GM21619 (cell line): ENCODE measurements around the gene ATP9B.
"Not testable (repeated sequence)": the region's sequence is repeated elsewhere in the genome, so short reads cannot be mapped to it uniquely, and the experiment has no call there.

Experiments
- ATAC-seq: cut with Tn5 transposase; IDR thresholded peaks from one replicate; pipeline ENCODE4 v1.9.1; 2021; ENCODE audit not compliant: unreplicated experiment

Gene ATP9B

DNA sequence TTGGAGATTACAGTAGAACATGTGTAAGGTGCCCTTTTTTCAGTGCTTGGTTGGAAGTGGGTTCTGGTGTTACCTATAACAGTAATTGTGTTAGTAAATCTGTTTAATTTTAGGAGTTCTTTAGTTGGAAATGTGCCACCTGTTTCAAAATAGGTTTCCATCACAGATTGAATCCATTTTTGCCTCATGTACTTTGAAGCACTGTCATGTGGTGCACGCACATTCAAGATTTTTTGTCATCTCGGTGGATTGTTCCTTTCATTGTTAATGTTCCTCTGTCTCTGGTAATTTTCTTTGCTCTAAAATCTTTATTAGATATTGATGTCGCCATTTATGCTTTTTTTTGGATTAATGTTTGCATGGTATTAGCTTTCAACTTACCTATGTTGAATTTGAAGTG, 1.3 kb downstream of the ATP9B start:
- no peak for ATAC-seq

DNA sequence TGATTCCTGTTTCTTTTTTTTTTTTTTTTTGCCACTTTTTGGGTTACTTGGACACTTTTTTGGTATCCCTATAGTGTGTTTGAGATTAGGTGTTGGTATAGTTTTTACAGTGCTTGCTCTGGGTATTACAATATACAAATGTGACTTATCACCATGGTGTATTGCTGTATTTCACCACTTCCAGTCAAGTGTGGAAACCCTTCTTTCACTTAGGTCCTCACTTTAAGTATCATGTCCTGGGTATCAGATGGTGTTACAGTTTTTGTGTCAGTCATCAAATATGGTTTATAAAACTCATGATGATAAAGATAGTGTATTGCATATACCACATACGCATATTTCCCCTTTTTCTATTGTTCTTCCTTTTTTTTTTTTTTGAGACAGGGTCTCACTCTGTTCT, 1.8 kb downstream of the ATP9B start:
- no peak for ATAC-seq

DNA sequence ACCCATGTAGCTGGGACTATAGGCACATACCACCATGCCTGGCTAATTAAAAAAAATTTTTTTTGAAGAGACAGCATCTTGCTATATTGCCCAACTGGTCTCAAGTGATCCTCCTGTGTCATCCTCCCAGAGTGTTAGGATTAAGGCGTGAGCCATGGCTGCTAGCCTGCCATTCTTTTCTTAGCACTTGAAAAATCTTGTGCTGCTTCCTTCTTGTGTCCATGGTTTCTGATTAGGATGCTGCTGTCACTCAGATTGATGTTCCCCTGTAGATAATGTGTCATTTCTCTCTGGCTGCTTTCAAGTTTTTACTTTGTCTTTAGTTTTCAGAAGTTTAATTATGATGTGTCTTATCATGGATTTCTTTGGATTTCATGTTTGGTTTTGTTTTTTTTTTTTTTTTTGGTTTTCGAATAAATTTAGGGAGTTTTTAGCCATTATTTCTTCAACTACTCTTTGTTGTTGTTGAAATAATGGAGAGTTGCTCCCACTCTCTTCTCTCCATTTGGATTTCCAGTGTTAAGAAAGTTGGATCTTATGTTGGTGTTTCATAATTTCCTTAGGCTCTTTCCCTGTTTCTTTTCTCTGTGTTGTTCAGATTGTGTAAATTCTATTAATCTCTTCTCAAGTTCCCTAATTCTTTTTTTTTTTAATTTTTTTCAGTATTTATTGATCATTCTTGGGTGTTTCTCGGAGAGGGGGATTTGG, 2.5 kb downstream of the ATP9B start:
- no peak for ATAC-seq

DNA sequence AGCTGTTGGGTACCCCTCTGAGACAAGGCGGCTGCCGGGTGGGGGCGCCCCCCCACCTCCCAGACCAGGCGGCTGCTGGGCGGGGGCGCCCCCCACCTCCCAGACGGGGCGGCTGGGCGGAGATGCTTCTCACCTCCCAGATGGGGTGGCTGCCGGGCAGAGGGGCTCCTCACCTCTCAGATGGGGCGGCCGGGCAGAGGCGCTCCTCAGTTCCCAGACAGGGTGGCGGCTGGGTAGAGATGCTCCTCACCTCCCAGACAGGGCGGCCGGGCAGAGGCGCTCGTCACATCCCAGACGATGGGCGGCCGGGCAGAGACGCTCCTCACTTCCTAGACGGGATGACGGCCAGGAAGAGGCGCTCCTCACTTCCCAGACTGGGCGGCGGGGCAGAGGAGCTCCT, 3.5 kb downstream of the ATP9B start:
- ATAC-seq = not testable (repeated sequence)

DNA sequence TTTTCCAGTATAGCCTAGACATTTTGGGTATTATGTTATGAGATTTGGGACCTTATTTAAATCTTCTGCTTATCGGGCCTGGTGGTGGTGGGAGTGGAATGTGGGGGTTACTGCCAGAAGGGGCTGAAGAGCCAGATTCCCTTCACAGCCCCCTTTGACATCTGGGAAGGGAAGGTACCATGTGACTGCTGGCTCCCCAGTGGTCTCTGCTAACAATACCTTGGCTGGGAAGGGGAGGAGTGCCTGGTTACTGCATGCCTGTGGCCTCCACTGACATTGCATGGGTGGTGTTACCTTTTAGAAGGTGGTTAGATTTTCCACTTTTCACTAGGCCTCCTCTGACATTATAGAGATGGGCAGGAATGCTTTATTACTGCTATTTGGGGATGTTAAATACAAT, 8.0 kb downstream of the ATP9B start:
- ATAC-seq = no peak

DNA sequence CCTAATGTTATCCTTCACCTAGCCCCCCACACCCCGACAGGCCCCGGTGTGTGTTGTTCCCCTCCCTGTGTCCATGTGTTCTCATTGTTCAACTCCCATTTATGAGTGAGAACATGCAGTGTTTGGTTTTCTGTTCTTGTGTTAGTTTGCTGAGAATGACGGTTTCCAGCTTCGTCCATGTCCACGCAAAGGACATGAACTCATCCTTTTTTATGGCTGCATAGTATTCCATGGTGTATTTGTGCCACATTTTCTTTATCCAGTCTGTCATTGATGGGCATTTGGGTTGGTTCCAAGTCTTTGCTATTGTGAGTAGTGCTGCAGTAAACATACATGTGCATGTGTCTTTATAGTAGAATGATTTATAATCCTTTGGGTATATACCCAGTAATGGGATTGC, 9.6 kb downstream of the ATP9B start:
- not testable (repeated sequence) for ATAC-seq

DNA sequence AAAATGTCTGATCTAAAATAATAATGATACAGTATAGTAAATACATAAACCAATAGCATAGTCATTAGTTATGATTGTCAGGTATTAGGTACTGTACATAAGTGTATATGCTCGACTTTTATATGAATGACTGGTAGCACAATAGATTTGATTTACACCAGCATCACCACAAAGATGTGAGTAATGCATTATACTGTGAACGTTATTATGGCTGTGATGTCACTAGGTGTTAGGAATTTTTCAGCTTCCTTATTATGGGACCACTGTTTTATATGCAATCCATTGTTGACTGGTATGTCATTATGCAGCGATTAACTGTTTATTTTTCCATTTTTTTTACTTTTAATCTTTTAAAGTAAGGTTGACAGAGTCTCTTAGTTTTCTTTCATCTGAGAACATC, 23.7 kb downstream of the ATP9B start:
- no peak for ATAC-seq

DNA sequence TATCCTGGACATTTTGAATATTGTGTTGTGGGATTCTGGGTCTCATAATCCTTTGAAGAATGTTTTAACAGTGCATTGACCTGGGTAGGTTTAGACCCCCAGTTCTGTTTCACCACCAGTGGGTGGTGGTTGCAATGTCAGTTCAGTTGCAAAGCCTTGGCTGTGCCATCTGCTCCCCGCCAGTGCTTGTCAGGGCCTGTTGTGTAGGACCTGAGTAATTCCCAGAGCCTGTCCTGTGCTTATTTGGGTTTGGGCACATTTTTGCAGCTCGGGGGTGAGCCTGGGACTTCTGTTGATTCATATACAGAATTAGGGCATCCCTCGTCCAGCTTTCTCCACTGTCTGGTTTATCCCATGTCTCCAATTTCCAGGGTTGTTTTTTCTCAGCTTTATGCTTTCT, 24.8 kb downstream of the ATP9B start:
- ATAC-seq = no peak

DNA sequence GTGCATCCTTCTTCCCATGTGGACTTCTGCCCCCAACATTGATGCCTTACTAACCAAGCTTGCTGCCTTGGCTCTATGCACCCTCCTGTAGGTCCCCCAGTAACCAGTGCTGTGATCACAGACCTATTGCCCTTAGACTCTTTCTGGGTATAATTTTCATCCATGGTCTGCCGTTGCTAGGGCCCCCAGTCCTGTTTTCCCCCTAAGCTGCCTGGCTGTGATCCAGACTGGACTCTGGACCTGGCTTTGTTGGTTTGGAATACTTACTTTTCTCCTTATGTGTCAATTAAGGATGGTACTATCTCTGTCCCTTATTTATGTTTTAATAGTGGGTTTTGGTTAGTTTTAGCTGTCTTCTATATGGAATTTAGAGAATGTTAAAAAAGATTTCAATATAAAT, 26.0 kb downstream of the ATP9B start:
- ATAC-seq = no peak

DNA sequence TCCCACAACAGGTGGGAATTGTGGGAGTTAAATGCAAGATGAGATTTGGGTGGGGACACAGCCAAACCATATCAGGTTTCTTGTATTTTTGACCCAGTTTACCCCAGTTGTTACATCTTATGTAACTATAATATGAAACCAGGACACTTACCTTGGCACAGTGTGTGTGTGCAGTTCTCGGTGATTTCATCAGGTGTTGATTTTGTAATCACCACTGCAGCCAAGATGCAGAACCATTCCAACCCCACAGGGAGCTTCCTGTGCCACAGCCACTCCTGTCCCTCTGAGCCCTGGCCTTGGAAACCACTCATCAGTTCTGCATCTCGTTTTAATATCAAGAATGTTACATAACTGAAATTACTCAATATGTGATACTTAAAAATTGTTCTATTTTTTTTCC, 31.8 kb downstream of the ATP9B start:
- ATAC-seq = no peak

DNA sequence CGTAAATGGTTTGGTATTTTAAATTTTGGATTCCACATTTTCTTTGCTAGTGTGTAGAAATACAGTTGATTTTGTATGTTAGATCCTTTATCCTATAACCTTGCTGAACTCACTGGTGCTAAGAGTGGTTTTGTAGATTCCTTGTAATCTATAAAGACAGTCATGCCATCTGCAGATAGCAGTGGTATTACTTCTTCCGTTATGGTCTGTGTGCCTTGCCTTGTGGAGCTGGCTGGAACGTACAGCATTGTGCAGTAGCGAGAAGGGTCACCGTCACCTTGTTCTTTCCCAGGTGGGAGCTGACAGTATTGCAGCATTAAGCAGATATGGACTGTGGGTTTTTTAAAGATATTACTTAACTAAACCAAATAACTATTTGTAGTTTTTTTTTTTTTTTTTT, 33.7 kb downstream of the ATP9B start:
- ATAC-seq = no peak

DNA sequence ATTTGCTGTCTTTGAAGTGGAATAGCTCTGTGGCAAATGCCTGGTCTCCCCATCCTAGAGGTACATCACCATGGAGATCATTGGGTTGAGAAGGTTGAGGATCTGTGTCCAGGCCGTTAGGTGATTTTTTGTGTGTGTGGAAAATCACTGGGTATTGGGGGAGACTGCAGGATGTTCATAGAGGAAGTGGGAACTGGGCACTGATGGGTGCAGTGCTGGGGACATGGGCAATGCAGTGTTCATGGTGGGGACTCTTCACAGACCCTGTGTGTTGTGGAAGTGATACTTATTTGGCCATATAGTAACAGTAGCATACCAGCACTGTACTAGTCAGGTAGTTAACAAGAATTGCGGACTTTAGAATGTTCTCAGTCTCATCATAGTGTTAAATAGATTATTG, 34.9 kb downstream of the ATP9B start:
- no peak for ATAC-seq

DNA sequence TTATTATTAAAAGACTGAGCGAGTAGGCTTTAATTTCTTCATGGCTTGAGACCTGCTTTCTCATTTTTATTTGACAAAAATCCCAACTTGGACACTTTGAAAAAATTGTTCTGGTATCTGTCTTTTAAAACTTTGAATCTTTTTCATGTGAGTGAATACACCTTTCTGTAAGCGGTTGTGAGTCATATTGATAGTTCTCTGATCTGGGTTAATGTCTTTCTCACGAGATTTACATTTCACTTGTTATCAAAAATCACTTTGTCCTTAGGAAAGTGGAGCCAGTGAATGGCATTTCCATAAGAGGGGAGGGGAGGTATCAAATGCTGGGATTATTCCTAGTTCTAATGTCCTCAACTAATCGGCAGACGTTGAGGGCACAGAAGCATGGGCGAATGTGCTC, 36.3 kb downstream of the ATP9B start:
- no peak for ATAC-seq

DNA sequence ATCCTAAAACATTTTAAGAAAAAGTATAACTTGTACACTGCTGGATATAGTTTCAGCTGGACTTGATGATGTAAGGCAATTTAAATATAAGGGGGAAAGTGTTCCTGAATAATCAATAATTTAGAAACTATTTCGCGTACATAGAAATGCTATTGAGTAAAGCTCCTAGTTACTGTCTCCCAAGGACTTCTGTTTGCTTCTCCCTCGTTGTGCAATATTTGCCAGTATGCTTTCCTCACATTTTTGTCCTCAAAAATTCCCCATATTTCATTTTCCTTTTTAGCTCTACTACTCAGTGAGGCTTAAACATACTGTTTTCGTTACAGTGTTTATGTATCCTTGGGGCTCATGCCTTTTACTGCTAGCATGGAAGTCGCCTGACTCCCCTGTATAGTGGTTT, 36.9 kb downstream of the ATP9B start:
- ATAC-seq = no peak

DNA sequence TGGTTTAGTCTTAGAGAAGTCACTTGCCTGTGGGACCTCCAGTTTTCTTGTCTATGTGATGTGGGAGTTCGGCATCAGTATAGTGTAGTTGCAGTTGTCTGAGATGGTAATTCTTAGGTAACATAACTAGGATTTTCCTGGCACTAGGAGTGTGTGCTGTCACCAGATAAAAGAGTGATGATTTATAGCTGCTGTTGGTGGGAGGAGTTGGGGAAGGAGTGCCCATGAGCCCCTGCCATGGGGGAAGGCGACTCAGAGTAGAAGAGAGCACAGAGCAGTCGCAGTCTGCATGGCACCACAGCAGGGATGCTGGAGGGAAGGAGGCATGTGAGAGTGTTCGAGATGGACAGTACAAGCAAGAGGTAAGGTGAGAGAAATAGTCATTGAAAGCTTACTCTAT, 38.7 kb downstream of the ATP9B start:
- ATAC-seq = no peak

DNA sequence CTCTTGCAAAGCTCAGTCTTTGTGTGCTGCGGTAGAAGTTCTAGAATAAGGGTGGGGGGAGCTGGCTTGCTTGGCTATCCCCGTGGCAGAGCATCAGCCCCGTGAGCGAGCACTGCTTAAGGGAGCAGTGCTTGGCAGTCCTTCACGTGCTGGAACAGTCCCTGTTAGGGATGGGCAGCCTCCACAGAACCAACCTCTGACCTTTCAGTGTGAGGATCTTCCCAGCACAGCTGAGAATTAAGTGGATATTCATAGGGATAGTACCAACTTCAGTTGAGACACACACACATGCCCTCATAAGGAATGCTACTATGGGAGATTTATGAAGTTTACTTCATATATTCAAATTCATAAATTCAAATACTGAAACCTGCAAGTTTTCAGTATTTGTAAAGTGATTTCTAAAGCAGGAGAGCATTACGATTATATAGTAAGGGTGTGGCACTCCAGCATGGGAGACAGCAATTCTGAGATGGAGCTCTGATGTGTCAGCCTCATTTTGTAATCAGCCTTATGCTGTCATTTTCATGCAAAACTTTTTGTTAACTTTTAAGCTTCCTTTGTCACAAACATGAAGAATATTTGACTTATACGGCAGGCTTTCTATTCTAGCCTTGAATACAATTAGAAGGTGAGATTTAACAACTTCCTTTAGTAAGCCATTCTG, 39.5 kb downstream of the ATP9B start:
- no peak for ATAC-seq

DNA sequence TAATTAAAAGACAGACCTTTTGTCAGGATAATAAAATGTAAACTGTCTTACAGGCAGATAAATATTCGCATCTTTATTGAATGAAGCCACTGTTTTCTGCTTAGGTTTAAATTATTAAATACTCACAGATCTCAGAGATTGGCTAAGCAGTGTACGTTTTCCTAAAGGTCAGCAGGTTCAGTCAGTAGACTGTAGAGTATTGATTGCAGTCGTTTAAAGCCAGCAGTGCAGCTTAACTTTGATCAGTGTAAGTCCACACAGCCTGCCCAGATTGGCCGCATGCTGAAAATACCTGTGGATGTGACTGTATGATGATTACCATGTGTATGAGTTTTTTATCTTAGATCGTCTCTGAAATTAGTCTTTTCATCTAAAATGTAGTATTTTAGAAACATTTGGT, 42.3 kb downstream of the ATP9B start:
- no peak for ATAC-seq

DNA sequence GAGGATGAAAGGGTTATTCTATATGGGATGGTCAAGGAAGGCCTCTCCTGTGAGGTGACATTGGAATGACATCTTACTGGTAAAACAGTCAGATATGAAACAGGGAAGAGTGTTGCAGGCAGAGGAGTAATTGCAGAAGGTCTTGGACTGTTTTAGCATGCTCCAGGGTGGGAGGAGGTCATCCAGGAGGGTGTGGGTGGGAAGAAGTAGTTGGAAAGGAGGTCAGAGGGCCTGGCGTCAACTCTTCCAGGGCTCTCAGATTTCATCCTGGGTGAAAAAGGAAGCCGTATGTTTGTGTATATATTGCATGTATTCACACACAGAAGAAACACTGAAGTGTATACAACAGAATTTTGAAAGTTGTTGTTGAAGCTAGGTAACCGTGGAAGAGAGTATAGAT, 48.2 kb downstream of the ATP9B start:
- no peak for ATAC-seq

DNA sequence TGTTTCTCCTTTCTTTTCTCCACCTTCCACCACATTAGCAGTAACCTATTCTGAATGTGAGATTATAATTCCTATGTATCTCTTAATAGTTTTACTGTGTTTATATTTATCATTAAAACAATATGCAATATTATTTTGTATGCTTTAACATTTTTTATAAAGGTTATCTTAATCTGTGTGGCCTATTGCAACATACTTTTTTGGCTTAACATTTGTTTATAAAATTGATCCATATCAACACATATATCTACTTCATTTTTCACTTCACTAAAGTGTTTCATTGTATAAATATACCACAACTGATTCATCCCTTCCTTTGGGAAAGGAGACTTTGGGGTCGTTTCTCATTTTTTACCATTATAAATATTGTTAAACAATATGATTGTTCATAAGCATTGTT, 48.6 kb downstream of the ATP9B start:
- ATAC-seq = no peak

DNA sequence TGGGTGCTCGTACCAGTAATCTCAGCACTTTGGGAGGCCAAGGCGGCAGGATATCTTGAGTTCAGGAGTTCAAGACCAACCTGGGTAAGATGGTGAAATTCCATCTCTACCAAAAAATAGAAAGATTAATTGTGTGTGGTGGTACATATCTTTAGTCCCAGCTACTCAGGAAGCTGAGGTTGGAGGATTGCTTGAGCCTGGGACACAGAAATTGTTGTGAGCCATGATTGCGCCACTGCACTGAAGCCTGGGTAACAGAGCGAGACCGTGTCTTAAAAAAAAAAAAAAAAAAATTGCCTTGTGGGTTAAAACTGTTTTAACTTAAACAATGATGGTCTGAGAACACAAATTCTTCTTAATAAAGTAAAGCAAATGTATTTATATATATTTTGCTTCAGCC, 49.6 kb downstream of the ATP9B start:
- ATAC-seq = no peak

DNA sequence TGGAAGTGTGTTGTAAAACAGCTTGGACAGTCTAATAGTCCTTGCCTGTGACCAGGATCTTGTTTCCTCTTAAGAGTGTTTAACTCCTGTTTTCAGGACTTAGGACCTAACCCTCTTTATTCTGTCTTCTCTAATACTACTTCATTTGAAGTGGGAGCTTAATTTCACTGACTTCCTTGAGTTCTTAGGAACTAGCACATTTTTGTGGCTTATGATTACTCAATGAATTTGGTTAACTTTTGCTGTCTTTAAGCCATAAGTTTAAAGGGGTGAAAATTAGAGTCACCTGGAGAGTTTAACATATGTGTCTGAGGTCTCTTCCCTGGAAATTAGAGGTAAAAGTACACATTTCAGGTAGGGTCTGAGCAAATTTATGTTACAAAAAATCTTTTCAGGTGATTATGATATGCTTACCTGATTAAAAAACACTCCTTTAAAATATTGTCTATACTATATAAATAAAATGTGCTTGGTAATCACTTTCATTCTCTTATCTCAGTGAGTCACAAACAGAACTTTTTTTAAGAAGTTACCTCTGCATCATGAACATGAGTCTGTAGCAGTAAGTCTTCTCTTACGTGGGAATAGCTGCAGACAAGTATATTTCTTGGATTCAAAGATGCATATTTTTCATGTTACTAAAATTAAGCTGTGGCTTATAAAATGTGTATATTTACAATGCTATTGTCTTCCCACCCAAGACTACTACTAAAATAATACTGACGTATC, 52.7 kb downstream of the ATP9B start:
- ATAC-seq = no peak

DNA sequence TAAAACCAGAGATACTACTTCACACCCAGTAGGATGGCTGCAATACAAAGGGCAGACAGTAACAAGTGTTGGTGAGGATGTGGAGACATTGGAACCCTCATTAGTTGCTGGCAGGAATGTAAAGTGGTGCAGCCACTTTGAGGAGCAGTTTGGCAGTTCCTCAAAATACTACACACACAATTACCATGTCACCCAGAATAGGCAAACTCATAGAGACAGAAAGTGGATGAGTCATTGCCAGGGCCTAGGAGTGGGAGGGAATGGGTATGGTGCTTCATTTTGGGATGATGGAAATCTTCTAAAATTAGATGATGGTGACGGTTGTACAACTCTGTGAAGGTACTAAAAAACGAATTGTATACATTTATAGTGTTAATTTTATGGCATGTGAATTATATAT, 54.8 kb downstream of the ATP9B start:
- no peak for ATAC-seq
